Liver (tissue), 3 donors: Measurements from ENCODE around the gene AKIRIN1.

Experiments used
- JUND ChIP-seq, 2 donors: IDR thresholded peaks; 2 replicates each; pipeline ENCODE4 v1.6.1; 2016; ENCODE audit warnings: antibody characterized with exemption in 2 of 2
- RAD21 ChIP-seq, 2 donors: IDR thresholded peaks; 2 replicates each; pipeline ENCODE4 v1.6.1; 2016; ENCODE audit warnings: antibody characterized with exemption in 2 of 2, mild to moderate bottlenecking in 2 of 2
- SP1 ChIP-seq: IDR thresholded peaks from 2 replicates; pipeline ENCODE4 v1.6.1; 2018; ENCODE audit warnings: antibody characterized with exemption, mild to moderate bottlenecking
- TAF1 ChIP-seq: conservative IDR thresholded peaks from 2 replicates; pipeline ENCODE4 v1.6.1; 2016; ENCODE audit warnings: antibody characterized with exemption, mild to moderate bottlenecking
- YY1 ChIP-seq: IDR thresholded peaks from 2 replicates; pipeline ENCODE4 v1.6.1; 2016; ENCODE audit warnings: antibody characterized with exemption, mild to moderate bottlenecking
- TF ChIP-seq, protein P1 (sequence below): fragments of 150-350 bp; IDR thresholded peaks from 2 replicates; pipeline ENCODE4 v1.5.1; 2017; ENCODE audit warnings: improper control_type of control experiment, low read depth, low read length; ENCODE audit not compliant: missing input control
- TF ChIP-seq, protein P2 (sequence below): IDR thresholded peaks from 2 replicates; pipeline ENCODE4 v1.6.1; 2016; ENCODE audit warnings: antibody characterized with exemption
- TF ChIP-seq, protein P3 (sequence below): IDR thresholded peaks from 2 replicates; pipeline ENCODE4 v1.6.1; 2016; ENCODE audit warnings: antibody characterized with exemption
- TF ChIP-seq, protein P4 (sequence below): IDR thresholded peaks from 2 replicates; pipeline ENCODE4 v1.6.1; 2016; ENCODE audit warnings: antibody characterized with exemption
- TF ChIP-seq, protein P5 (sequence below): IDR thresholded peaks from 2 replicates; pipeline ENCODE4 v1.6.1; 2016; ENCODE audit warnings: antibody characterized with exemption, mild to moderate bottlenecking
- donor health status: healthy.
- donor health status: healthy.

DNA sequence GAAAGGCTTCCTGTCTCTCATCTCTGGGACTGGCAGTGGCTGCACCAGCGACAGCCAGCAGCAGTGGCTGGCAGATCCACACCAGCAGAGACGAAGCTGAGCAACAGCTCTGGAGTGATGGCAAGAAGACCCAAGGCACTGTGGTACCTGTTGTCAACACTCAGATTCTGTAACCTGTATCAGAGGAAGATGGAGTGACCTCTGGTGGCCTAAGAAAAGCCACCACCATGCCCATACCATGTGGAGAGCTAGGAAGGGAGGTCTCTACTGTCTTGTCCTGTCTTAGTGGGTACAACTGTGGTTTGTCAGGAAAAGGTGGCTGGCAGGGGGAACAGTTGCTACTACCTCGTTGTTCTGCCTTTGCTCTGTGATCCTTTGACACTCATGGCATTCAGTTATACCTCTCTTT lies 26.9 kb upstream of the AKIRIN1 start:
- TF ChIP-seq, protein P1, sequence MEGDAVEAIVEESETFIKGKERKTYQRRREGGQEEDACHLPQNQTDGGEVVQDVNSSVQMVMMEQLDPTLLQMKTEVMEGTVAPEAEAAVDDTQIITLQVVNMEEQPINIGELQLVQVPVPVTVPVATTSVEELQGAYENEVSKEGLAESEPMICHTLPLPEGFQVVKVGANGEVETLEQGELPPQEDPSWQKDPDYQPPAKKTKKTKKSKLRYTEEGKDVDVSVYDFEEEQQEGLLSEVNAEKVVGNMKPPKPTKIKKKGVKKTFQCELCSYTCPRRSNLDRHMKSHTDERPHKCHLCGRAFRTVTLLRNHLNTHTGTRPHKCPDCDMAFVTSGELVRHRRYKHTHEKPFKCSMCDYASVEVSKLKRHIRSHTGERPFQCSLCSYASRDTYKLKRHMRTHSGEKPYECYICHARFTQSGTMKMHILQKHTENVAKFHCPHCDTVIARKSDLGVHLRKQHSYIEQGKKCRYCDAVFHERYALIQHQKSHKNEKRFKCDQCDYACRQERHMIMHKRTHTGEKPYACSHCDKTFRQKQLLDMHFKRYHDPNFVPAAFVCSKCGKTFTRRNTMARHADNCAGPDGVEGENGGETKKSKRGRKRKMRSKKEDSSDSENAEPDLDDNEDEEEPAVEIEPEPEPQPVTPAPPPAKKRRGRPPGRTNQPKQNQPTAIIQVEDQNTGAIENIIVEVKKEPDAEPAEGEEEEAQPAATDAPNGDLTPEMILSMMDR: no peak
- TF ChIP-seq, protein P2, sequence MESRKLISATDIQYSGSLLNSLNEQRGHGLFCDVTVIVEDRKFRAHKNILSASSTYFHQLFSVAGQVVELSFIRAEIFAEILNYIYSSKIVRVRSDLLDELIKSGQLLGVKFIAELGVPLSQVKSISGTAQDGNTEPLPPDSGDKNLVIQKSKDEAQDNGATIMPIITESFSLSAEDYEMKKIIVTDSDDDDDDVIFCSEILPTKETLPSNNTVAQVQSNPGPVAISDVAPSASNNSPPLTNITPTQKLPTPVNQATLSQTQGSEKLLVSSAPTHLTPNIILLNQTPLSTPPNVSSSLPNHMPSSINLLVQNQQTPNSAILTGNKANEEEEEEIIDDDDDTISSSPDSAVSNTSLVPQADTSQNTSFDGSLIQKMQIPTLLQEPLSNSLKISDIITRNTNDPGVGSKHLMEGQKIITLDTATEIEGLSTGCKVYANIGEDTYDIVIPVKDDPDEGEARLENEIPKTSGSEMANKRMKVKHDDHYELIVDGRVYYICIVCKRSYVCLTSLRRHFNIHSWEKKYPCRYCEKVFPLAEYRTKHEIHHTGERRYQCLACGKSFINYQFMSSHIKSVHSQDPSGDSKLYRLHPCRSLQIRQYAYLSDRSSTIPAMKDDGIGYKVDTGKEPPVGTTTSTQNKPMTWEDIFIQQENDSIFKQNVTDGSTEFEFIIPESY: no peak
- TF ChIP-seq, protein P3, sequence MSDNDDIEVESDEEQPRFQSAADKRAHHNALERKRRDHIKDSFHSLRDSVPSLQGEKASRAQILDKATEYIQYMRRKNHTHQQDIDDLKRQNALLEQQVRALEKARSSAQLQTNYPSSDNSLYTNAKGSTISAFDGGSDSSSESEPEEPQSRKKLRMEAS: no peak
- TF ChIP-seq TAF1 (no peak), JUND (IDR thresholded peaks at IDR 0.05) (no peak), RAD21 (IDR thresholded peaks at IDR 0.05) (peak in 1 of 2 donors; percentile 33), YY1 (no peak), SP1 (no peak)
- TF ChIP-seq, protein P4, sequence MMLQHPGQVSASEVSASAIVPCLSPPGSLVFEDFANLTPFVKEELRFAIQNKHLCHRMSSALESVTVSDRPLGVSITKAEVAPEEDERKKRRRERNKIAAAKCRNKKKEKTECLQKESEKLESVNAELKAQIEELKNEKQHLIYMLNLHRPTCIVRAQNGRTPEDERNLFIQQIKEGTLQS: no peak
- TF ChIP-seq, protein P5, sequence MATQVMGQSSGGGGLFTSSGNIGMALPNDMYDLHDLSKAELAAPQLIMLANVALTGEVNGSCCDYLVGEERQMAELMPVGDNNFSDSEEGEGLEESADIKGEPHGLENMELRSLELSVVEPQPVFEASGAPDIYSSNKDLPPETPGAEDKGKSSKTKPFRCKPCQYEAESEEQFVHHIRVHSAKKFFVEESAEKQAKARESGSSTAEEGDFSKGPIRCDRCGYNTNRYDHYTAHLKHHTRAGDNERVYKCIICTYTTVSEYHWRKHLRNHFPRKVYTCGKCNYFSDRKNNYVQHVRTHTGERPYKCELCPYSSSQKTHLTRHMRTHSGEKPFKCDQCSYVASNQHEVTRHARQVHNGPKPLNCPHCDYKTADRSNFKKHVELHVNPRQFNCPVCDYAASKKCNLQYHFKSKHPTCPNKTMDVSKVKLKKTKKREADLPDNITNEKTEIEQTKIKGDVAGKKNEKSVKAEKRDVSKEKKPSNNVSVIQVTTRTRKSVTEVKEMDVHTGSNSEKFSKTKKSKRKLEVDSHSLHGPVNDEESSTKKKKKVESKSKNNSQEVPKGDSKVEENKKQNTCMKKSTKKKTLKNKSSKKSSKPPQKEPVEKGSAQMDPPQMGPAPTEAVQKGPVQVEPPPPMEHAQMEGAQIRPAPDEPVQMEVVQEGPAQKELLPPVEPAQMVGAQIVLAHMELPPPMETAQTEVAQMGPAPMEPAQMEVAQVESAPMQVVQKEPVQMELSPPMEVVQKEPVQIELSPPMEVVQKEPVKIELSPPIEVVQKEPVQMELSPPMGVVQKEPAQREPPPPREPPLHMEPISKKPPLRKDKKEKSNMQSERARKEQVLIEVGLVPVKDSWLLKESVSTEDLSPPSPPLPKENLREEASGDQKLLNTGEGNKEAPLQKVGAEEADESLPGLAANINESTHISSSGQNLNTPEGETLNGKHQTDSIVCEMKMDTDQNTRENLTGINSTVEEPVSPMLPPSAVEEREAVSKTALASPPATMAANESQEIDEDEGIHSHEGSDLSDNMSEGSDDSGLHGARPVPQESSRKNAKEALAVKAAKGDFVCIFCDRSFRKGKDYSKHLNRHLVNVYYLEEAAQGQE: no peak
